ENCODE results near the gene ARL6IP5. TPM values are rescaled to one million over a fixed set of nuclear protein-coding genes. Genes with fewer than 3 reads are reported as not detected.
A peak's percentile ranks its signal among the peaks of the same experiment; 100 is the strongest.

The ARL6IP5 gene
- total and polyA plus RNA-seq, 9 of the 15 experiments (the other 6 are each of a cell fraction or from before 2014, with no cell fraction given) = 10.3 to 54.0 (median 12.7) TPM

DNA sequence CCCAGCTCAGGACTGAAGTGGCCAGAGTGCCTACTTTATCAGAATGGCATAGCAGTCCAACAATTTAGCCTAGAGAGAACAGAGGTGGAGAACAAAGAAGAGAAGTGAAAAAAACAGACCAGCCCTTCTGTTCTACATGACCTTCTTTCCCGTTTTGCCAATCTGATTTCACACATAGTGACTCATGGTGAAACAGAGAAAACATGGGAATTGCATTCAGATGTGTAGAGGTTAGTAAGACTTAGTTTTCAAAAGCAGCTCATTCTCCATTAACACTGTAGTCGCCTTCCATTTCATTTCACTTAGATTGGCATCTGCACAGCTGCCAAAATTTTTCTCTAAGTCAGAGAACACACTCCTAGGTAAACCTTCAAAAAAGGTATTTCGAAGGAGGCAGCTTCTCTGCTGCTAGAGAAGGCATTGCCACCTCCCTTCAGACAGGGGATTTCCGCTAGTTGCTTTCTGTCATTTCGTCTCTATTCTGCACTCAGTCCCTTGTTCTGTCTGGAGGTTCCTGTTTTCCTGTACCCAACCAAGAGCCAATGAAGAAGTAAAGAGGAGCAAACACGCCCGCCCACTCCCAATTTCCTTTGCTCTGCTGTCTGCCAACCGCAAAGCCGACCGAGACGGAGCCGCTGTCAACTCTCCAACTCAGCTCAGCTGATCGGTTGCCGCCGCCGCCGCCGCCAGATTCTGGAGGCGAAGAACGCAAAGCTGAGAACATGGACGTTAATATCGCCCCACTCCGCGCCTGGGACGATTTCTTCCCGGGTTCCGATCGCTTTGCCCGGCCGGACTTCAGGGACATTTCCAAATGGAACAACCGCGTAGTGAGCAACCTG lies at the start of gene ARL6IP5 (continued):
- TF ChIP-seq CHAMP1 (IDR thresholded peaks at IDR 0.05) = no peak
- TF ChIP-seq POLR2B (IDR thresholded peaks at IDR 0.05; ENCODE audit: low read depth, partially characterized antibody) = no peak
- TF ChIP-seq TAF15 (IDR thresholded peaks at IDR 0.05; ENCODE audit: low read depth, low read length) = no peak
- peak; percentile 60; the same call in 1 of the 2 replicates for TF ChIP-seq TOE1 (IDR thresholded peaks at IDR 0.05; ENCODE audit: borderline replicate concordance)
- no peak for TF ChIP-seq TOE1 (CRISPR knock-in tag; IDR thresholded peaks at IDR 0.05; ENCODE audit: borderline replicate concordance, low read depth)
- TF ChIP-seq KLF6 (CRISPR knock-in tag; IDR thresholded peaks at IDR 0.05; ENCODE audit: borderline replicate concordance) = no peak
- no peak for TF ChIP-seq HMG20A (CRISPR knock-in tag; conservative IDR thresholded peaks at IDR 0.05)
- no peak for TF ChIP-seq PHF20 (IDR thresholded peaks at IDR 0.05; ENCODE audit: partially characterized antibody)
- TF ChIP-seq MLLT1 (IDR thresholded peaks at IDR 0.05) = peak in 1 of 2 experiments; percentile 71; a peak in 2 of 4 replicates
- no peak for TF ChIP-seq TSHZ1 (CRISPR knock-in tag; IDR thresholded peaks at IDR 0.05)
- no peak for TF ChIP-seq ZNF347 (CRISPR knock-in tag; IDR thresholded peaks at IDR 0.05; ENCODE audit: low read depth)
- no peak for TF ChIP-seq ZNF780A (CRISPR knock-in tag; IDR thresholded peaks at IDR 0.05)
- TF ChIP-seq, protein P1, sequence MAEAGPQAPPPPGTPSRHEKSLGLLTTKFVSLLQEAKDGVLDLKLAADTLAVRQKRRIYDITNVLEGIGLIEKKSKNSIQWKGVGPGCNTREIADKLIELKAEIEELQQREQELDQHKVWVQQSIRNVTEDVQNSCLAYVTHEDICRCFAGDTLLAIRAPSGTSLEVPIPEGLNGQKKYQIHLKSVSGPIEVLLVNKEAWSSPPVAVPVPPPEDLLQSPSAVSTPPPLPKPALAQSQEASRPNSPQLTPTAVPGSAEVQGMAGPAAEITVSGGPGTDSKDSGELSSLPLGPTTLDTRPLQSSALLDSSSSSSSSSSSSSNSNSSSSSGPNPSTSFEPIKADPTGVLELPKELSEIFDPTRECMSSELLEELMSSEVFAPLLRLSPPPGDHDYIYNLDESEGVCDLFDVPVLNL (CRISPR knock-in tag; IDR thresholded peaks at IDR 0.05; ENCODE audit: low read depth) = no peak
- no peak for TF ChIP-seq FOS (IDR thresholded peaks at IDR 0.05; ENCODE audit: extremely low read depth, insufficient read length)
- TF ChIP-seq ZNF583 (CRISPR knock-in tag; IDR thresholded peaks at IDR 0.05) = no peak

Measured in K562 (cell line).